ENCODE results near the gene VTA1.

DNA sequence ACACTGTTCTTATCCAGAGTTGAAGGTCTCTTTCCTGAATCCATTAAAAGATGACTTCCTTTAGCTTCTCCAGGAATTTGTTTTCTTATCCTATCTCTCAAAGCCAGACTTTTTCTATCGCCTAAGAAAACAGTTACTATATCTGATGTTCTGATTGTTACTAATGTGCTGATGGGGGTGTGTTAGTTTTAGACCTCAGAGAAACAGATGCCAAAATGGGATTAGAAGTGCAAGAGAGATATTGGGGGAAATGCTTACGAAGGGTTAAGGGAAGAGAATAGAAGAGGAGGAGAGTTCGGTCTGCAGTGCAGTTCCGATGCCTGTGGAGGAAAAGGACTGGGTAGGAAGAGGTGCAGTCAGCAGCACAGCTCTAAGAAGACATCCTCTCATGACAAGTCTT, 119.0 kb downstream of the VTA1 start:
- TF ChIP-seq CTCF (IDR thresholded peaks at IDR 0.05) (no peak), EP300 (IDR thresholded peaks at IDR 0.05) (no peak), POLR2A (IDR thresholded peaks at IDR 0.05; ENCODE audit: low read depth) (no peak)

Measured in esophagus muscularis mucosa (tissue), 4 donors.